Right lobe of liver (tissue), 4 donors: ENCODE measurements around the gene ELOVL5.

Experiments
- CTCF ChIP-seq, 4 donors: fragments of 200-600 bp in 3 of 4; fragments of 450-650 bp in 1 of 4; IDR thresholded peaks; one replicate each; pipeline versions ENCODE4 v1.5.1 to v1.8.0; 2016 to 2022; ENCODE audit warnings: antibody characterized with exemption in 4 of 4, mild to moderate bottlenecking in 2 of 4
- POLR2A ChIP-seq: fragments of 450-650 bp; IDR thresholded peaks from one replicate; pipeline ENCODE4 v1.6.1; 2017; ENCODE audit warnings: antibody characterized with exemption, mild to moderate bottlenecking
- donor health status: DM: no; HTN: no; CAD: no.
- donor health status: DM: no; HTN: no; CAD: no.
- donor health status: DM: no; HTN: yes; CAD: no.

DNA sequence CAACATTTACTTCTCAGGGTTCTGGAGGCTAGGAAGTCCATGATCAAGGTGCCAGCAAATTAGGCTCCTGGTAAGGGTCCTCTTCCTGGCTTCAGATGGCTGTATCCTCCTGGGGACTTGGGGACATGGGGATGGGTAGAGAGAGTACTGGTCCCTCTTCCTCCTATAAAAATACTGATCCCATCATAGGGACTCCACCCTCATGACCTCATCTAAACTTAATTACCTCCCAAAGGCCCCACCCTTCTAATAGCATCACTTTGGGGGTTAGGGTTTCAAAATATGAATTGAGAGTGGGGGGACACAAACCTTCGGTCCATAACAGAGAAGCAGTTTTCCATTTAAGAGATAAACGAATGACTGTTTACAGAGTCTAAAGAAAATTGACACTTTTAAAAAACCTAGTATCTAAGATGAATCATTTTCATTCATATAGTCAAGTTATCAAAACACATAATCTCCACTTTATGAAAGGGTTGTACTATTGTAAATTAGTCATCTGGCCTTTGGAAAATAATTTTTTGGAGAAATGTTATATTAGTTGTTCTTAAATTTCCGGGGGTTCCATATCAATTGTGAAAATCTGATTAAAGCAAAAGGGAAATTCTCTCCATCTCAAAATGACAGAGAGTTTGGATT lies 33.5 kb downstream of the ELOVL5 start:
- TF ChIP-seq CTCF (IDR thresholded peaks at IDR 0.05): no peak
- no peak for TF ChIP-seq POLR2A
